DND-41 (cell line): ENCODE measurements around the gene CDX2.
"Not testable (repeated sequence)": the region's sequence is repeated elsewhere in the genome, so short reads cannot be mapped to it uniquely, and the experiment has no call there.

ENCODE experiments used
- ATAC-seq: fragments of 200-7000 bp; cut with Tn5 transposase; 3 replicates; pipeline ENCODE4 v1.9.1; 2021; ENCODE audit warnings: low read depth; ENCODE audit not compliant: insufficient read depth
- DNase-seq: peaks from one replicate; pipeline ENCODE4 v3.0.0-alpha.2; 2020
- H2AFZ ChIP-seq: 2 replicates; pipeline ENCODE4 v1.6.0; 2012; ENCODE audit warnings: low read depth, low read length
- H3K27ac ChIP-seq: 2 replicates; pipeline ENCODE4 v1.5.1; 2012; ENCODE audit warnings: low read length, inconsistent platforms
- H3K27me3 ChIP-seq: fragments of 200-600 bp; sonication (generic); 2 replicates; pipeline ENCODE4 v1.6.0; 2012; ENCODE audit warnings: low read length, mild to moderate bottlenecking, inconsistent platforms; ENCODE audit not compliant: insufficient read depth, poor library complexity
- H3K36me3 ChIP-seq: 2 replicates; pipeline ENCODE4 v1.5.1; 2012; ENCODE audit warnings: low read length, inconsistent platforms; ENCODE audit not compliant: insufficient read depth
- H3K4me1 ChIP-seq: 2 replicates; pipeline ENCODE4 v1.5.1; 2012; ENCODE audit warnings: mild to moderate bottlenecking, low read length; ENCODE audit not compliant: insufficient read depth
- H3K4me2 ChIP-seq: 2 replicates; pipeline ENCODE4 v1.6.0; 2012; ENCODE audit warnings: mild to moderate bottlenecking, moderate library complexity, low read length, inconsistent platforms; ENCODE audit not compliant: insufficient read depth
- H3K4me3 ChIP-seq, 2 experiments: fragments of 200-600 bp in 1 of 2; shearing (Covaris generic) in 1 of 2; 2 replicates each; pipeline ENCODE4 v1.5.1; 2012 to 2016; ENCODE audit warnings: inconsistent platforms in 2 of 2, low read length in 2 of 2, mild to moderate bottlenecking in 2 of 2, low read depth in 1 of 2, moderate library complexity in 1 of 2
- H3K79me2 ChIP-seq: 2 replicates; pipeline ENCODE4 v1.6.0; 2012; ENCODE audit warnings: low read length, inconsistent platforms; ENCODE audit not compliant: insufficient read depth
- H3K9ac ChIP-seq: 2 replicates; pipeline ENCODE4 v1.6.0; 2012; ENCODE audit warnings: low read depth, mild to moderate bottlenecking, inconsistent platforms, low read length, moderate library complexity
- H3K9me3 ChIP-seq: 2 replicates; pipeline ENCODE4 v1.5.1; 2012; ENCODE audit warnings: low read length, moderate library complexity, mild to moderate bottlenecking, inconsistent platforms; ENCODE audit not compliant: insufficient read depth, severe bottlenecking
- H4K20me1 ChIP-seq: 2 replicates; pipeline ENCODE4 v1.6.0; 2012; ENCODE audit warnings: low read length; ENCODE audit not compliant: insufficient read depth
- EZH2 ChIP-seq: IDR thresholded peaks from 3 replicates; pipeline ENCODE4 v1.6.1; 2012; ENCODE audit warnings: borderline replicate concordance, low read depth, mild to moderate bottlenecking, moderate library complexity, low read length, inconsistent platforms; ENCODE audit not compliant: severe bottlenecking
- TF ChIP-seq, protein P1 (sequence below): IDR thresholded peaks from 2 replicates; pipeline ENCODE4 v1.5.1; 2012; ENCODE audit warnings: borderline replicate concordance, low read length, moderate library complexity, mild to moderate bottlenecking; ENCODE audit not compliant: poor library complexity, severe bottlenecking; ENCODE audit errors: extremely low read depth

CDX2 gene

DNA sequence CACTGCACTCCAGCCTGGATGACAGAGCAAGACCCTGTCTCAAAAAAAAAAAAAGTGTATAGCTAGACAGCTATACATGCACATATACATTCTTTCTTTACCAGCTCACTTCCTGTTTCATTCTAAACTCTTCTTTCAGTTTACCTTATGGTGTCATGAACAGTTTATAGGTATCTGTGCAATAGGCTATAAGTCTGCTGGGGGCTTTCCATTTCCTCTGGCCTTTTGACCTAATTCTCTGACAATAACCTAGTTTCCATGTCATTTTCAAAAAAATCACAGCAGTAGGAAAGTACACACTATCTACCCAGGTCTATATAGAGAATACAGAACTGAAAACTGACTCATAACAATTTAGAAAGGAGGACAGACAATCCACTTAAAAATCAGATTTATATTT lies 43.8 kb upstream of the CDX2 start:
- ATAC-seq: no peak
- H3K9me3 ChIP-seq: no peaks in the 10 kb centered on the region
- DNase-seq: no peak

DNA sequence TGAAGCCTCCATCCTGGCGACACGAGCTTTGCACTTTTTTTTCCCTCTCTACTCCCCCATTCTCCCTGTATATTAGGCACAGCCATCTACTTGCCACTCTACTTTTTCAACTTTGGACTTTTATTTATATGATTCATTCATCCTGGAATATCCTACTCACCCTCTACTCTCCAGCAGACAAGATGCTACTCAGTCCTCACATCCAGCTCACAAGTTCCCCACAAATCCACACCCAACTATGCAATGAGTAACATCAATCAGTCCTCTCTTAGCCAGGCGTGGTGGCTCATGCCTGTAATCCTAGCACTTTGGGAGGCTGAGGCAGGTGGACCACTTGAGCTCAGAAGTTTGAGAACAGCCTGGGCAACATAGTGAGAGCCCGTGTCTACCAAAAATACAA lies 43.3 kb upstream of the CDX2 start:
- no peak overlapping the region for H2AFZ ChIP-seq
- DNase-seq (no peak), ATAC-seq (no peak)
- H3K9me3 ChIP-seq: no peaks in the 10 kb centered on the region
- no peak overlapping the region for H3K27ac ChIP-seq
- no peak overlapping the region for H3K4me3 ChIP-seq
- H3K27me3 ChIP-seq: no peaks in the 10 kb centered on the region
- H4K20me1 ChIP-seq: no peaks in the 10 kb centered on the region
- no peak overlapping the region for H3K9ac ChIP-seq
- no peaks in the 10 kb centered on the region for H3K36me3 ChIP-seq
- no peak overlapping the region for H3K4me2 ChIP-seq
- no peaks in the 10 kb centered on the region for H3K4me1 ChIP-seq
- no peaks in the 10 kb centered on the region for H3K79me2 ChIP-seq
- TF ChIP-seq, protein P1, sequence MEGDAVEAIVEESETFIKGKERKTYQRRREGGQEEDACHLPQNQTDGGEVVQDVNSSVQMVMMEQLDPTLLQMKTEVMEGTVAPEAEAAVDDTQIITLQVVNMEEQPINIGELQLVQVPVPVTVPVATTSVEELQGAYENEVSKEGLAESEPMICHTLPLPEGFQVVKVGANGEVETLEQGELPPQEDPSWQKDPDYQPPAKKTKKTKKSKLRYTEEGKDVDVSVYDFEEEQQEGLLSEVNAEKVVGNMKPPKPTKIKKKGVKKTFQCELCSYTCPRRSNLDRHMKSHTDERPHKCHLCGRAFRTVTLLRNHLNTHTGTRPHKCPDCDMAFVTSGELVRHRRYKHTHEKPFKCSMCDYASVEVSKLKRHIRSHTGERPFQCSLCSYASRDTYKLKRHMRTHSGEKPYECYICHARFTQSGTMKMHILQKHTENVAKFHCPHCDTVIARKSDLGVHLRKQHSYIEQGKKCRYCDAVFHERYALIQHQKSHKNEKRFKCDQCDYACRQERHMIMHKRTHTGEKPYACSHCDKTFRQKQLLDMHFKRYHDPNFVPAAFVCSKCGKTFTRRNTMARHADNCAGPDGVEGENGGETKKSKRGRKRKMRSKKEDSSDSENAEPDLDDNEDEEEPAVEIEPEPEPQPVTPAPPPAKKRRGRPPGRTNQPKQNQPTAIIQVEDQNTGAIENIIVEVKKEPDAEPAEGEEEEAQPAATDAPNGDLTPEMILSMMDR: no peak
- no peak for TF ChIP-seq EZH2

More for the DNA sequence above, 43.8 kb upstream of the CDX2 start:
- no peak overlapping the region for H3K4me3 ChIP-seq
- no peaks in the 10 kb centered on the region for H3K36me3 ChIP-seq
- no peak overlapping the region for H2AFZ ChIP-seq
- no peaks in the 10 kb centered on the region for H3K4me1 ChIP-seq
- no peak overlapping the region for H3K9ac ChIP-seq
- H3K27ac ChIP-seq: no peak overlapping the region
- no peaks in the 10 kb centered on the region for H3K27me3 ChIP-seq
- TF ChIP-seq, protein P1: no peak
- no peak for TF ChIP-seq EZH2
- H3K4me2 ChIP-seq: no peak overlapping the region
- no peaks in the 10 kb centered on the region for H4K20me1 ChIP-seq
- H3K79me2 ChIP-seq: no peaks in the 10 kb centered on the region

DNA sequence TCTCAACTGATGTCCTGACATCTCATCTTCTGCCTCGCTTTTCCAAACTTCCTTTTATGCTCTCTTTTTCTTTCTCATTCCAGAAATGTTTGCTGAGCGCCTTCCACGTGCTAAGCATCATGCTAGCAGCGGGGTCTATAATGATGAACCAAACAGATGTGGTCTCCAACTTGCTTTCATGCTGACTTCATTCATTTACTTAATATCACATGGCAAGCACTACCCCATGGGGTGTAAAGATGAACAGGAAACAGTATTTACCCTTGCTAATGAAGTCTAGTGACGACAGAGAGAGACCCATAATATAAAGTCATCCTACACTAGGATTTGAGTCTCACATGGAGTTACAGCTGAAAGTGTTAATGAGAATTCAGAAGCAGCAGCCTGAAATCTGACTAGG lies 40.9 kb upstream of the CDX2 start:
- no peaks in the 10 kb centered on the region for H3K36me3 ChIP-seq
- DNase-seq (no peak), ATAC-seq (no peak)
- no peaks in the 10 kb centered on the region for H3K9me3 ChIP-seq
- no peak overlapping the region for H3K9ac ChIP-seq
- no peak overlapping the region for H3K27ac ChIP-seq
- no peaks in the 10 kb centered on the region for H3K4me1 ChIP-seq
- no peak overlapping the region for H3K4me2 ChIP-seq
- no peaks in the 10 kb centered on the region for H3K79me2 ChIP-seq
- TF ChIP-seq EZH2: no peak
- TF ChIP-seq, protein P1: no peak
- H4K20me1 ChIP-seq: no peaks in the 10 kb centered on the region
- H3K4me3 ChIP-seq: no peak overlapping the region
- no peak overlapping the region for H2AFZ ChIP-seq
- H3K27me3 ChIP-seq: no peaks in the 10 kb centered on the region

DNA sequence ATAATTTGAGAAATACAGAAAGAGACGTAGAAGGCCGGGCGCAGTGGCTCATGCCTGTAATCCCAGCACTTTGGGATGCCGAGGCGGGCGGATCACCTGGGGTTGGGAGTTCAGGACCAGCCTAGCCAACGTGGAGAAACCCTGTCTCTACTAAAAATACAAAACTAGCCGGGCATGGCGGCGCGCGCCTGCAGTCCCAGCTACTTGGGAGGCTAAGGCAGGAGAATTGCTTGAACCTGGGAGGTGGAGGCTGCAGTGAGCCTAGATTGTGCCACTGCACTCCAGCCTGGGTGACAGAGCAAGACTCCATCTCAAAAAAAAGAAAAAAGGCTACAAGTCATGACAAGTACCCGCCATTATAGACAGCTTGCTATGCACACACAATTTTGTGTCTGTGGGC lies 35.9 kb upstream of the CDX2 start:
- H2AFZ ChIP-seq, H3K4me1 ChIP-seq, H4K20me1 ChIP-seq, H3K79me2 ChIP-seq, ATAC-seq, H3K9ac ChIP-seq, H3K4me2 ChIP-seq, DNase-seq, H3K27me3 ChIP-seq, H3K36me3 ChIP-seq, H3K9me3 ChIP-seq, H3K4me3 ChIP-seq, H3K27ac ChIP-seq: not testable (repeated sequence)
